ENCODE measurements around the gene ABCC12. TPM values are rescaled to one million over a fixed set of nuclear protein-coding genes. Genes with fewer than 3 reads are reported as not detected.
A peak's percentile ranks its signal among the peaks of the same experiment; 100 is the strongest.

Gene ABCC12
- total and polyA plus RNA-seq, 10 of the 15 experiments (the other 5 are each of a cell fraction or from before 2014, with no cell fraction given): 0.02 to 0.03 (median 0.03) TPM; not detected in 6

DNA sequence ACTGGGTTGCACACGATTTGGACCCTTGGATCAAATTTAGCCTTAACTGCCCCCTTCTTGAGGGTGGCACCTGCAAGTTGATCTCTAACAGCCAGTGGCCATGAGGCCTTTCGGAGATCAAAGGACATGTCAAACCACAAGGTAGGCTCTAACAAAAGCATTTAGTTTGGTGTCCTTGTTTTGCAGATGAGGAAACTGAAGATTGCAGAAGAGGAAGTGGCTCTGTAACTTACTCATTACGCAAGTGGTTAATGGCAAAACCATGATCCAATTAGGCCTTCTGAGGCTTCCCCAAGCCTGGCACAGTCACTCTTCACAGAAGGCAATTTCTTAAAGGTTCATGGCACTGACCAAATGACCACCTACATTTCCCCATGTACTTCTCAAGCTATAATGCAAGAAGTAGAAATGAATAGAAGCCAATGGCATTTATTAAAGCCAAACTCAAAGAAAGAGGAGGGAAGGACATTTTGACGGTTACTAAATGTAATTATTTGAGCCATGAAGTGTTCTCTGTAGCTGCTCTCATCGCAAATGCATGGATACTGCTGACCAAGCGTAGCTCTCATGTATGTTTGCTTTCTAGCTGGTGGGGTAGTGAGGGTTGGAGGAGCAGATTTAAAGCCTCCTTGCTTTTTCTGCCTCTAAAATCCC lies 32.8 kb upstream of the ABCC12 start (continued):
- TF ChIP-seq, protein P1, sequence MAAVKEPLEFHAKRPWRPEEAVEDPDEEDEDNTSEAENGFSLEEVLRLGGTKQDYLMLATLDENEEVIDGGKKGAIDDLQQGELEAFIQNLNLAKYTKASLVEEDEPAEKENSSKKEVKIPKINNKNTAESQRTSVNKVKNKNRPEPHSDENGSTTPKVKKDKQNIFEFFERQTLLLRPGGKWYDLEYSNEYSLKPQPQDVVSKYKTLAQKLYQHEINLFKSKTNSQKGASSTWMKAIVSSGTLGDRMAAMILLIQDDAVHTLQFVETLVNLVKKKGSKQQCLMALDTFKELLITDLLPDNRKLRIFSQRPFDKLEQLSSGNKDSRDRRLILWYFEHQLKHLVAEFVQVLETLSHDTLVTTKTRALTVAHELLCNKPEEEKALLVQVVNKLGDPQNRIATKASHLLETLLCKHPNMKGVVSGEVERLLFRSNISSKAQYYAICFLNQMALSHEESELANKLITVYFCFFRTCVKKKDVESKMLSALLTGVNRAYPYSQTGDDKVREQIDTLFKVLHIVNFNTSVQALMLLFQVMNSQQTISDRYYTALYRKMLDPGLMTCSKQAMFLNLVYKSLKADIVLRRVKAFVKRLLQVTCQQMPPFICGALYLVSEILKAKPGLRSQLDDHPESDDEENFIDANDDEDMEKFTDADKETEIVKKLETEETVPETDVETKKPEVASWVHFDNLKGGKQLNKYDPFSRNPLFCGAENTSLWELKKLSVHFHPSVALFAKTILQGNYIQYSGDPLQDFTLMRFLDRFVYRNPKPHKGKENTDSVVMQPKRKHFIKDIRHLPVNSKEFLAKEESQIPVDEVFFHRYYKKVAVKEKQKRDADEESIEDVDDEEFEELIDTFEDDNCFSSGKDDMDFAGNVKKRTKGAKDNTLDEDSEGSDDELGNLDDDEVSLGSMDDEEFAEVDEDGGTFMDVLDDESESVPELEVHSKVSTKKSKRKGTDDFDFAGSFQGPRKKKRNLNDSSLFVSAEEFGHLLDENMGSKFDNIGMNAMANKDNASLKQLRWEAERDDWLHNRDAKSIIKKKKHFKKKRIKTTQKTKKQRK (IDR thresholded peaks at IDR 0.05; ENCODE audit: low read depth, low read length): no peak
- TF ChIP-seq WRNIP1 (IDR thresholded peaks at IDR 0.05; ENCODE audit: borderline replicate concordance, low read depth, low read length) (no peak), NRF1 (conservative IDR thresholded peaks at IDR 0.05; ENCODE audit: low read depth, low read length) (no peak), POLR2AphosphoS2 (IDR thresholded peaks at IDR 0.05; ENCODE audit: low read depth, low read length) (no peak), JUNB (IDR thresholded peaks at IDR 0.05) (peak; percentile 91), RCOR1 (conservative IDR thresholded peaks at IDR 0.05; ENCODE audit: low read depth, low read length) (peak; percentile 83; the same call in 1 of the 2 replicates), RAD51 (IDR thresholded peaks at IDR 0.05) (no peak; the same call in 1 of the 2 replicates), RELA (IDR thresholded peaks at IDR 0.05; ENCODE audit: borderline replicate concordance, partially characterized antibody) (no peak), ESRRA (IDR thresholded peaks at IDR 0.05; ENCODE audit: low read length) (no peak), CEBPB (IDR thresholded peaks at IDR 0.05; ENCODE audit: borderline replicate concordance in 1 of 2, low read depth in 2 of 2, low read length in 2 of 2) (no peak), HCFC1 (IDR thresholded peaks at IDR 0.05; ENCODE audit: low read length) (no peak), SIN3A (IDR thresholded peaks at IDR 0.05; ENCODE audit: low read depth, low read length) (no peak), SMAD5 (IDR thresholded peaks at IDR 0.05; ENCODE audit: low read depth) (no peak), JUND (IDR thresholded peaks at IDR 0.05; ENCODE audit: low read depth, low read length) (peak; percentile 82), ATF7 (IDR thresholded peaks at IDR 0.05; ENCODE audit: low read depth) (peak; percentile 84), TCF3 (IDR thresholded peaks at IDR 0.05; ENCODE audit: borderline replicate concordance, insufficient read depth, low read depth, low read length) (peak; percentile 65; the same call in 1 of the 2 replicates), ZNF274 (IDR thresholded peaks at IDR 0.05; ENCODE audit: insufficient read depth, insufficient read length) (no peak), CBX5 (IDR thresholded peaks at IDR 0.05; ENCODE audit: low read depth) (no peak), FOXM1 (IDR thresholded peaks at IDR 0.05; ENCODE audit: low read depth, low read length) (peak; percentile 55; the same call in 1 of the 2 replicates), RBBP5 (conservative IDR thresholded peaks at IDR 0.05) (no peak), SUPT20H (IDR thresholded peaks at IDR 0.05; ENCODE audit: borderline replicate concordance, control insufficient read depth, low read depth, low read length) (no peak)
- TF ChIP-seq, protein P2, sequence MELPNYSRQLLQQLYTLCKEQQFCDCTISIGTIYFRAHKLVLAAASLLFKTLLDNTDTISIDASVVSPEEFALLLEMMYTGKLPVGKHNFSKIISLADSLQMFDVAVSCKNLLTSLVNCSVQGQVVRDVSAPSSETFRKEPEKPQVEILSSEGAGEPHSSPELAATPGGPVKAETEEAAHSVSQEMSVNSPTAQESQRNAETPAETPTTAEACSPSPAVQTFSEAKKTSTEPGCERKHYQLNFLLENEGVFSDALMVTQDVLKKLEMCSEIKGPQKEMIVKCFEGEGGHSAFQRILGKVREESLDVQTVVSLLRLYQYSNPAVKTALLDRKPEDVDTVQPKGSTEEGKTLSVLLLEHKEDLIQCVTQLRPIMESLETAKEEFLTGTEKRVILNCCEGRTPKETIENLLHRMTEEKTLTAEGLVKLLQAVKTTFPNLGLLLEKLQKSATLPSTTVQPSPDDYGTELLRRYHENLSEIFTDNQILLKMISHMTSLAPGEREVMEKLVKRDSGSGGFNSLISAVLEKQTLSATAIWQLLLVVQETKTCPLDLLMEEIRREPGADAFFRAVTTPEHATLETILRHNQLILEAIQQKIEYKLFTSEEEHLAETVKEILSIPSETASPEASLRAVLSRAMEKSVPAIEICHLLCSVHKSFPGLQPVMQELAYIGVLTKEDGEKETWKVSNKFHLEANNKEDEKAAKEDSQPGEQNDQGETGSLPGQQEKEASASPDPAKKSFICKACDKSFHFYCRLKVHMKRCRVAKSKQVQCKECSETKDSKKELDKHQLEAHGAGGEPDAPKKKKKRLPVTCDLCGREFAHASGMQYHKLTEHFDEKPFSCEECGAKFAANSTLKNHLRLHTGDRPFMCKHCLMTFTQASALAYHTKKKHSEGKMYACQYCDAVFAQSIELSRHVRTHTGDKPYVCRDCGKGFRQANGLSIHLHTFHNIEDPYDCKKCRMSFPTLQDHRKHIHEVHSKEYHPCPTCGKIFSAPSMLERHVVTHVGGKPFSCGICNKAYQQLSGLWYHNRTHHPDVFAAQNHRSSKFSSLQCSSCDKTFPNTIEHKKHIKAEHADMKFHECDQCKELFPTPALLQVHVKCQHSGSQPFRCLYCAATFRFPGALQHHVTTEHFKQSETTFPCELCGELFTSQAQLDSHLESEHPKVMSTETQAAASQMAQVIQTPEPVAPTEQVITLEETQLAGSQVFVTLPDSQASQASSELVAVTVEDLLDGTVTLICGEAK (IDR thresholded peaks at IDR 0.05; ENCODE audit: borderline replicate concordance): no peak
- TF ChIP-seq, protein P3, sequence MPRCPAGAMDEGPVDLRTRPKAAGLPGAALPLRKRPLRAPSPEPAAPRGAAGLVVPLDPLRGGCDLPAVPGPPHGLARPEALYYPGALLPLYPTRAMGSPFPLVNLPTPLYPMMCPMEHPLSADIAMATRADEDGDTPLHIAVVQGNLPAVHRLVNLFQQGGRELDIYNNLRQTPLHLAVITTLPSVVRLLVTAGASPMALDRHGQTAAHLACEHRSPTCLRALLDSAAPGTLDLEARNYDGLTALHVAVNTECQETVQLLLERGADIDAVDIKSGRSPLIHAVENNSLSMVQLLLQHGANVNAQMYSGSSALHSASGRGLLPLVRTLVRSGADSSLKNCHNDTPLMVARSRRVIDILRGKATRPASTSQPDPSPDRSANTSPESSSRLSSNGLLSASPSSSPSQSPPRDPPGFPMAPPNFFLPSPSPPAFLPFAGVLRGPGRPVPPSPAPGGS (IDR thresholded peaks at IDR 0.05; ENCODE audit: borderline replicate concordance, insufficient read depth, low read depth, low read length, poor library complexity, severe bottlenecking): no peak

All from GM12878 (cell line).